TTC549 (cell line): ENCODE measurements around the gene GLS.
"Not testable (repeated sequence)": the region's sequence is repeated elsewhere in the genome, so short reads cannot be mapped to it uniquely, and the experiment has no call there.

Experiments used
- FAIRE-seq: peaks from 2 replicates; lab custom pipeline; 2012; peaks lifted over from hg19 to GRCh38; lab: Jason Lieb, UNC

GLS gene

DNA sequence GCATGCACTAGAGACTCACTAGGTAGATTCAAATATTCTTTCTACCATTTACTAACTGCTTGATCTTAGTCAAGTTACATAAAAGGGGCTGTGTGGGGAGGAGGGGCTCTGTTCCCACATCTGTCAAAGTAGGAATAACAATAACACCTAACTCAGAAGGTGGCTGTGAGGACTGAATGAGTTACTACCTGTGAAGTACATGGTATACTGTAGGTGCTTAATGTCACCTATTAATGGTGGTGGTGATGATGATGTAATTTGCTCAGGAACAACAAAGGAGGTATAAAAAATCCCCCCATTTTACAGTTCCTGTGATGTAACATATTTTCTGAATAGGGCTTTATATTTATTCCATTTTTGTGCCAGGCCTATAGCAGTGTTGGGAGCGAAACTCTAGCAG, 92.6 kb downstream of the GLS start:
- no peak for FAIRE-seq

- no peak for FAIRE-seq
Measured at GRCh38 chr2:190973726-190974628, 93.4 kb downstream of the GLS start.

DNA sequence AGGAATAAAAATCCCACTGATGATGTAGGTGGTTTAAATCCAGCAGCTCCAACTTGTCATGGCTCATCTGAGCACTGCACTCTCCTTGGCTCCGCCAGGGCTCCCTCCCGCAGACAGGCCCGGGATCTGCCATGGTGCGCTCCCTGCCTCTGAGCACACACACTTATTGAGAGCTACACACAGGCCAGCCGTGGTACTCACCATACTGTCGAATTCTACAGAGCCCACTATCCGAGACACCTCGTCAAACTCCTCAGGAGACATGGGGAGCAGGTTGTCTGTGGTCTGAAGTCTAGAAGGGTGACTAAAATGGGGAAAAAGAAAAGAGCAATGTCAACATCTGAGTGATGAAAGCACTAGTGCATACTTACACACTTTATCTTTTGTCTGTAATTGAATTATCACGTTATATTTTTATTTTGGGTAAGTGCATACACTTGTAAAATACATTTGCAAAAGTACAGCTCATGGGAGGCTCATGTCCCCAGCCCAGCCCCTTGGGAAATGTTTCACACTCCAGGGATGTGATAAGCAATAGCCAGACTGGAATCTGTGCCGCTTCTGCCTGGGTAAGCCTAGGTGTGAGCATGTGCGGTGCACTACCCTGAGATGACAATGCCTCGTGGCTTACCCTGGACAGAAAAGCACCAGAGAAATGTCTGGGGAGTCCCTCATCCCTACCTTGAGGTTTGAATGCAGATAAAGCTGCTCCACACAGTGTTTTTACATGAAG, 94.2 kb downstream of the GLS start:
- FAIRE-seq = no peak

DNA sequence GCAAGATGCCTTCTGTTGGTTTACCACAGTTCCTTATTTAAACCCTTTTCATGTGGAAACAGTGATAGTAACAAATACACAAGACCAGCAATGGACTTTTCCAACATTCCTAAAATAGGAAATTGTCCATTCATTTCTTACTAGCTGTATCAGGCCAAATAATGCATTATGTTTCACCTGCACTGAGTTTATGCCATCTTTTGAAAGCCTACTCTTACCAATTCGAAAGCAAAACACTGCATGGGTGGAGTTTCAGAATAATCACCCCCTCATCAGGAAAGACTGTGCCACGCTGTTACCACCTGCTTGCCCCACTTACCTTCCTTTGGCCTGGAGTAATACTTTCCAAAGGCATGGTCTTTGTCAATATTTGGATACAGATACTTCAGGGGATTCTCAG, 95.9 kb downstream of the GLS start:
- no peak for FAIRE-seq

GRCh38 chr2:190977505-190977904, 96.9 kb downstream of the GLS start:
- no peak for FAIRE-seq

DNA sequence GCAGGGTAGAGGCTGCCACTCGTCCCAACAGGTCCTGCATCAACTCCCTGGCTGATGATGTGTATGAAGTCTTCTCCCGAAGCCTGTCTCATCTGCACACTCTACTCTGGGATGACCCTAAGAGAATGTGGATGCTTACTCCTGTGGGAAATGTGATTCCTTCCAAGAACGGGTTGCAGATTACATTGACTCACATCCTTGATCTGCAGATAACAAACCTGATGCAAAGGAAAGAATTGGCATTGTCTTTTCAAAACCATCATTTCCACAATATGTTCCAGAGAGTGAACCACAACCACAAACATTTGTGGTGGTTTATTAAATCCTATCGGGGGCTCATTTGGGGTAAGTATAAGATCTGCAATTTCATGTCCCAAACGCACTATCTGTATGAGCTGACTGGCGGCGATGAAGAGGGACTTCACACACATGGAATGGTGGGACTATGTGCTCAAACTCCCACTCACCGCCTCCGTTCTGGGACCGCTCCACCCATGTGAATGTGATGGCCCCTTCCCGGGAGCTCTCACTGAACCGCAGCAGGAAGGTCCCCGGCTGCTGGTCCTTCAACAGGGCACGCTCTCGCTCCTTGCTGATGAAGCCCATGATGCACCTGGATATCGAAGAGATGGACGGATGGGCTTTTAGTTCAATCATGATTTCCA, 97.9 kb downstream of the GLS start:
- FAIRE-seq = no peak

DNA sequence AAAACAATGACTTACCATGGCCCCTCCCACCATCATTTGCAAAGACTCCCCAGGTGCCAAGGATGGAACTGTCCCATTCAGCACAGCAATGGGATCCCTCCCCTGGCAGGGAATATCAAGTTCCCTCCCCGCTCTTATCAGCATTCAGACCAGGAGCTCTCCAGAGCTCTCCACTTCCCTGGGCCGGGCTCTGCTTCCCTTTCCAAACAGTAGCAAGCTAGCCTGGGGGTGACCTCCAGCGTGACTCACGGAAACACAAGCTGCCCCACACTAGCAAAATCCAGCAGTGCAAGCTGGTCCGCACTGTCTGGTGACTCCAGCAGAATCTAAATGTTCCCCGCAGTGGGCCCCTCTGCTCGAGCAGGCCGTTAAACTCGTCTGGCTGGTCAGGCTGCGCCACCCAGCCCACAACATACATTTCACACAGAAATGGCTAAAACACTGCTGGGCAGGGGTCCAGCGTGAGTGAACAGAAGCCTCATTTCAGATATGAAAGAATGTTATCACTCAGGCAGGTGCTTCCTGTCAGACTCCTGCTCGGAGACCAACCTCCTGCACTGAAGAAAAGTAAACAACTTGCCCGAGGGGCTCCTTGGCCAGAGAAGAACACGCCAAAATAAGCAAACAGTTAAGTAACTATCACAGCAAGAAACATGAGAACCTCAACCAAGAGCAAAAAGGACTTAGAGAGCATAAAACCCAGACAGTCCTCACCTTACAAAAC, 99.4 kb downstream of the GLS start:
- FAIRE-seq = no peak

- no peak for FAIRE-seq
Measured at GRCh38 chr2:190980630-190981209, 100.1 kb downstream of the GLS start.

GRCh38 chr2:190981333-190981732, 100.7 kb downstream of the GLS start:
- FAIRE-seq = no peak

DNA sequence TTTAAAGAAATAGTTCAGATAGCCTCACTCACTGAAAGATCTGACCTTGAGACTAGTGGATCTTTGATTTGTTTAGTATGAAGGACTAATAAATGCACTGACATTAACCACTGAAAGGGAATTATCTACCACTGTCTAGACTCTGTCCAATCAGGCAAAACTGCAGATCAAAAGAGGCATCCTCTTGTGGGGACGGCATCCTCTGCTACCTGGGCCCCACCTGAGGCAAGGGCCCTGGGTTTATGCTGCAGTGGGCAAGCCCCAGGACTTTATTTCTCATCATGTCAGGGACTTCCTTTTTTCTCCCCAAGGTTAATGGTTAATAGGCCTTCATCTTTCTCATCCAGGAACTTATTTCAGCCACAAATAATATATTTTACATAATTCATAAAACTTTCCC, 101.1 kb downstream of the GLS start:
- no peak for FAIRE-seq

DNA sequence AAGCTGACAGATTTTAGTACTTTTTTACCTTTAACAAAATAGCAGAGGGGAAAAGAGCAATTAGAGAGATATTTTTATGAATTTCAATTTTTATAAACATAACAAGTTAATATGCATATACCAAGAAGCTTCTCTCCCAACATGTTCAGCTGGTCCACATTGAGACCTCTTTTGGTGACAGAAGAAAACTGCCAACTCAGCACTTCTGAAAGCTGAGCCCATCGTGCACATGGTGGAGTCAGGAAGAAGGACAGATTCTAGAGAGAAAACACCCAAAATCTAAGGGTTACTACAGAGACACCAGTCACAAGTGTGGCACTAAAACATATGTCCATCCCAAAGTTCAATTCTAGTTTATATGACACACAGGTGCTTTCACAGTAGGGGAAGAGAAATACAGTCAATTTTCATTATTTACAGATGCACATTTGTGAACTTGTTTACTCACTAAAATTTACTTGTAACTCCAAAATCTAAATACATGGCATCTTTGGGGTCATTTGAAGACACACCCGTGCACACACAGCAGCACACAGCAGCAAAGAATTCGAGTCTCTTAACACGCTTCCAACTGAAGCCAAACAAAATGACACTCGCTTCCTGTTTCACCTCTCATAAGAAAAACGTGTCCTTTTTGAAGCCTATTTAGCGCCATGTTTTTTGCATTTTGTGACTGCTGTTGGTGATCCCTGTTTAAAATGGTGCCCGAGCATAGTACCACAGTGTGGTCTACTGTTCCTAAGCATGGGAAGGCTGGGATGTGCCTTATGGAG, 101.8 kb downstream of the GLS start:
- no peak for FAIRE-seq

- no peak for FAIRE-seq
Measured at GRCh38 chr2:190984595-190984994, 104.0 kb downstream of the GLS start.

GRCh38 chr2:190986221-190986953, 105.8 kb downstream of the GLS start:
- FAIRE-seq = no peak

DNA sequence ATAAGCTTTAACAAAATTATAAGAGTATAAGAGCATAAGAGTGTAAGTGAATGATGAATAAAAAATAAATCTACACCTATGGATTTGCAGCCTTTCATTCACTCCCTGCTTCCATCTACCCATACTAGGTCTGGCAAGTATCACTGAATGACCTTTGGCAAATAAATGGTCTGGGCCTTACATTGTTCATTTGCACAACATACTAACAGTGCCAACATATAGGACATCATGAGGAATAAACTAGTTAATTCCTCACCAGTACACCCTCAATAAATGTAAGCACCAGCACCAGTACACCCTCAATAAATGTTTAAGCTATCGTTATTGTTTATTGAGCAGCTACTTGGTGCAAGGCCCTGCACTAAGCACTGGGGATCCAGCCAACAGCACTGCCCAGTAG, 106.5 kb downstream of the GLS start:
- no peak for FAIRE-seq

DNA sequence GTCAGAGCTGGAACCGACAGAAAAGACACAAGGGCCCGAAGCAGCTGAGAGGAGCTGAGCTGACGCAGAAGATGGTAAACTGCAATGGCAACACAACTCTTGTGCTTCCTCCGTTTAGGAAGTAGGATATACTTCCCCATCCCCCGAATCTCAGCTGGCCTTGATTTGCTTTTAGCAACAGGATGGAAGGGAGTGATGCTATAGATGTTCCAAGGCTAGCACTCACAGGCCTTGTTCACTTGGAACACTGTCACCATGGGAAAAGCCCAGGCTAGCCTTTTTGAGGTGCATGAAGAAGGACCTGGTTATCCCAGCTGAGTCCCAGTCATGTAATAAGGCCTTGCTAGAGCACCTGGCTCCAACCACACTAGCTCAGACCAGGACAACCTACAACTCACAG, 107.3 kb downstream of the GLS start:
- FAIRE-seq = no peak

GRCh38 chr2:190988910-190989309, 108.3 kb downstream of the GLS start:
- no peak for FAIRE-seq

- FAIRE-seq = no peak
Measured at GRCh38 chr2:190990132-190990531, 109.5 kb downstream of the GLS start.

DNA sequence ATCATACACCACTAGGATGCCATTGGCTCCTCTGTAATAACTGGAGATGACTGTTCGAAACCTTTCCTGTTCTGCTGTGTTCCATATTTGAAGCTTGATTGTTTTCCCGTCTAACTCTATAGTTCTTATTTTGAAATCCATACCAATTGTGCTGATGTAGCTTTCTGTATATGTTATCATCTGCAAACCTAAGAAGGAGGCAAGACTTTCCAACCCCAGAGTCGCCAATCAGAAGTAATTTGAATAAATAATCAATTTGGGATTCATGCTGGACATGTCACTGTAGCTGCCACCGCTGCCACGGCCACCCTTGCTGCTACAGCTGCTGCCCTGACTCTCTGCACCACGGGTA, 112.6 kb downstream of the GLS start:
- FAIRE-seq = no peak

- no peak for FAIRE-seq
Measured at GRCh38 chr2:190994148-190994547, 113.5 kb downstream of the GLS start.

DNA sequence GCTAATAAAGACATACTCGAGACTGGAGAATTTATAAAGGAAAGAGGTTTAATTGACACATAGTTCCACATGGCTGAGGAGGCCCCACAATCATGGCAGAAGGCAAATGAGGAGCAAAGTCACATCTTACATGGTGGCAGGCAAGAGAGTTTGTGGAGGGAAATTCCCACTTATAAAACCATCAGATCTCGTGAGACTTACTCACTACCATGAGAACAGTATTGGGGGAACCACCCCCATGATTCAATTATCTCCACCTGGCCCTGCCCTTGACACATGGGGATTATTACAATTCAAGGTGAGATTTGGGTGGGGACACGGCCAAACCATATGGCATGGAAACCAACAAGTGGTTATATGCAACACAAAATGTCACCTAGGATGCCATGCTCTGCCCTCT, 114.7 kb downstream of the GLS start:
- FAIRE-seq = not testable (repeated sequence)
